A673 (cell line): ENCODE results near the gene GNAQ. TPM values are rescaled to one million over a fixed set of nuclear protein-coding genes. Genes with fewer than 3 reads are reported as not detected.

ENCODE experiments used
- BruUV-seq: library from RNA; stranded (reverse); fragments of 400-500 nt; replicated peaks from 2 replicates; lab custom pipeline; 2021; lab: Mats Ljungman, UMichigan
- CTCF ChIA-PET: fragments of 300-600 bp; sonication (Branson Sonifier 250); formaldehyde crosslinking; loops from one replicate; lab custom pipeline; 2022; ENCODE audit warnings: antibody characterized with exemption; lab: Charles Lee
- POLR2A ChIA-PET: fragments of 300-600 bp; sonication (Branson Sonifier 250); formaldehyde crosslinking; loops from one replicate; lab custom pipeline; 2022; ENCODE audit warnings: antibody characterized with exemption; ENCODE audit not compliant: low non-redundant PET; lab: Charles Lee
- DNase-seq: peaks from one replicate; pipeline ENCODE4 v3.0.0-alpha.2; 2015; ENCODE audit warnings: low spot score
- H3K27ac ChIP-seq: fragments of 200-600 bp; sonication (generic); 2 replicates; pipeline ENCODE4 v1.5.1; 2016; ENCODE audit warnings: mixed run types, low read depth, mild to moderate bottlenecking, mixed read lengths, antibody characterized with exemption, low read length; ENCODE audit not compliant: poor library complexity, severe bottlenecking
- H3K27me3 ChIP-seq: fragments of 200-600 bp; sonication (generic); replicated peaks from 2 replicates; pipeline ENCODE4 v1.6.1; 2017; ENCODE audit warnings: mixed run types, low read depth, mild to moderate bottlenecking, mixed read lengths, antibody characterized with exemption, low read length; ENCODE audit not compliant: insufficient read depth, poor library complexity
- H3K36me3 ChIP-seq: fragments of 200-600 bp; sonication (generic); 2 replicates; pipeline ENCODE4 v1.6.1; 2016; ENCODE audit warnings: mixed run types, mild to moderate bottlenecking, mixed read lengths, antibody characterized with exemption, low read length; ENCODE audit not compliant: insufficient read depth, poor library complexity, severe bottlenecking
- H3K4me1 ChIP-seq: fragments of 200-600 bp; sonication (generic); 2 replicates; pipeline ENCODE4 v1.6.1; 2017; ENCODE audit warnings: mixed run types, mild to moderate bottlenecking, mixed read lengths, antibody characterized with exemption, low read length; ENCODE audit not compliant: insufficient read depth, poor library complexity, severe bottlenecking
- H3K4me3 ChIP-seq: fragments of 200-600 bp; sonication (generic); 2 replicates; pipeline ENCODE4 v1.5.1; 2016; ENCODE audit warnings: low read depth, mixed run types, mild to moderate bottlenecking, mixed read lengths, low read length; ENCODE audit not compliant: poor library complexity, severe bottlenecking
- H3K9me3 ChIP-seq: fragments of 200-600 bp; sonication (generic); 2 replicates; pipeline ENCODE4 v1.6.1; 2016; ENCODE audit warnings: mixed run types, low read depth, mild to moderate bottlenecking, mixed read lengths, antibody characterized with exemption, low read length; ENCODE audit not compliant: poor library complexity, severe bottlenecking
- EZH2 ChIP-seq: fragments of 200-600 bp; sonication (generic); IDR thresholded peaks from 2 replicates; pipeline ENCODE4 v1.6.1; 2017; ENCODE audit warnings: borderline replicate concordance, low read depth, mild to moderate bottlenecking, mixed read lengths, antibody characterized with exemption, low read length; ENCODE audit not compliant: poor library complexity, severe bottlenecking
- intact Hi-C: fragments of 100-400 bp; cut with micrococcal nuclease; formaldehyde crosslinking; loops from one replicate; pipeline ENCODE4 v1.10.0; 2022; ENCODE audit not compliant: unreplicated experiment
- total RNA-seq: library from RNA; stranded (reverse); gene quantifications from 2 replicates; pipeline ENCODE4 v1.2.3, GENCODE V29; 2021
- TF ChIP-seq, protein P1 (sequence below): fragments of 300-800, 200-600 bp; sonication (generic); conservative IDR thresholded peaks from 2 replicates; pipeline ENCODE4 v1.5.1; 2017; ENCODE audit warnings: low read depth, mild to moderate bottlenecking, antibody characterized with exemption, low read length, moderate library complexity, mixed read lengths

Gene GNAQ
- total RNA-seq, 1 experiment from 2014 or later = 69.9 TPM

DNA sequence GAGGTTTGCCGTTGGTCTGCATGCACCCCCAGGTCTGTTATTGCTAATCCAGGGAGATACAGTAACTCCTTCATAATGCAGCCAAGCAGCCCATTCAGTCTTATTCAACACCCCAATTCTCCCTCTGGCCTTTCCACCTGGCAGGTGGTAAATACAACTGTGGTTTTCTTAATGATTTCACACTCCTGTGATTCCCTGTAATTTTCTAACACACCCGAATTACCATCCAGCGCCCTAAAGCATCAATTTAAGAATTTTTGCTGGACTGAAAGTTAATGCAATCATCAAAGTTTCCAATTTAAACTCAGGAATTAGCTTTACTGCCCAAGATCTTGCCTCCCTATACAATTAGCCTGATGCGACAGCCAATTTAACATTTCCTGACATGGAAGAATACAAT, 62.5 kb downstream of the GNAQ start:
- TF ChIP-seq, protein P1, sequence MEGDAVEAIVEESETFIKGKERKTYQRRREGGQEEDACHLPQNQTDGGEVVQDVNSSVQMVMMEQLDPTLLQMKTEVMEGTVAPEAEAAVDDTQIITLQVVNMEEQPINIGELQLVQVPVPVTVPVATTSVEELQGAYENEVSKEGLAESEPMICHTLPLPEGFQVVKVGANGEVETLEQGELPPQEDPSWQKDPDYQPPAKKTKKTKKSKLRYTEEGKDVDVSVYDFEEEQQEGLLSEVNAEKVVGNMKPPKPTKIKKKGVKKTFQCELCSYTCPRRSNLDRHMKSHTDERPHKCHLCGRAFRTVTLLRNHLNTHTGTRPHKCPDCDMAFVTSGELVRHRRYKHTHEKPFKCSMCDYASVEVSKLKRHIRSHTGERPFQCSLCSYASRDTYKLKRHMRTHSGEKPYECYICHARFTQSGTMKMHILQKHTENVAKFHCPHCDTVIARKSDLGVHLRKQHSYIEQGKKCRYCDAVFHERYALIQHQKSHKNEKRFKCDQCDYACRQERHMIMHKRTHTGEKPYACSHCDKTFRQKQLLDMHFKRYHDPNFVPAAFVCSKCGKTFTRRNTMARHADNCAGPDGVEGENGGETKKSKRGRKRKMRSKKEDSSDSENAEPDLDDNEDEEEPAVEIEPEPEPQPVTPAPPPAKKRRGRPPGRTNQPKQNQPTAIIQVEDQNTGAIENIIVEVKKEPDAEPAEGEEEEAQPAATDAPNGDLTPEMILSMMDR = no peak
- no peak for TF ChIP-seq EZH2
- no peaks in the 10 kb centered on the region for H3K9me3 ChIP-seq
- H3K27me3 ChIP-seq = no peaks in the 10 kb centered on the region
- no peak overlapping the region for H3K4me3 ChIP-seq
- H3K27ac ChIP-seq = no peak overlapping the region
- H3K36me3 ChIP-seq = no peaks in the 10 kb centered on the region
- DNase-seq = no peak
- H3K4me1 ChIP-seq = peaks cover 17% of the 10 kb centered on the region
- intact Hi-C loops = no loop called here
- BruUV-seq = no TSS peak
- POLR2A ChIA-PET = no interaction called here
- CTCF ChIA-PET = no interaction called here

DNA sequence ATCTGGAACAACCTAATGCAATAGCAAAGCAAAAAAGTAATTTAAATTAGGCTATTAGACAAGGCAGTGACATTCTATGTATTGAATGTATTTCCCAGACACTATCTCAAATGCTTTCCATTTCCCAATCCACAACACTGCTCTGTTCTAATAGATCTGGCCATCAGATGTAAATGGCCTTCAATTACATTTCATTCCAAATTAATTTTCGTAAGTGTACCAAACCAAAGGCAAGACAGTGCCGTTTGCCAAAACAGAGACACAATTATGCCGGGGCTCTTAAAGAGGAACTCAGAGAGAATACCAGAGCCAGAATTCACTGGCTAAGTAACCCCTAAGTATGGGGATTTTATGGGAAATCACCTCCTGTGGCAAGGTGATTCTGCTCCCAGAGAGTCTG, 63.1 kb downstream of the GNAQ start:
- Histone ChIP-seq H3K27me3 (no peaks in the 10 kb centered on the region), H3K9me3 (no peaks in the 10 kb centered on the region), H3K4me3 (no peak overlapping the region), H3K36me3 (no peaks in the 10 kb centered on the region), H3K27ac (no peak overlapping the region), H3K4me1 (peaks cover 16% of the 10 kb centered on the region)
- ChIA-PET CTCF (no interaction called here), POLR2A (no interaction called here)
- no peak for DNase-seq
- intact Hi-C loops = no loop called here
- BruUV-seq = no TSS peak
- no peak for TF ChIP-seq EZH2
- TF ChIP-seq, protein P1 = no peak

- BruUV-seq = no TSS peak
- ChIA-PET CTCF (no interaction called here), POLR2A (no interaction called here)
- DNase-seq = no peak
- Histone ChIP-seq H3K4me3 (no peak overlapping the region), H3K27me3 (no peaks in the 10 kb centered on the region), H3K36me3 (no peaks in the 10 kb centered on the region), H3K27ac (no peak overlapping the region), H3K4me1 (peaks cover 18% of the 10 kb centered on the region), H3K9me3 (no peaks in the 10 kb centered on the region)
- intact Hi-C loops = no loop called here
- TF ChIP-seq EZH2 = no peak
- TF ChIP-seq, protein P1 = no peak
These were observed 64.9 kb downstream of the GNAQ start for GRCh38 chr9:77966718-77967117.
